Measurements from ENCODE around the gene HRK. TPM values are rescaled to one million over a fixed set of nuclear protein-coding genes. Genes with fewer than 3 reads are reported as not detected.

Gene HRK
- total and polyA plus RNA-seq, 2 of the 8 experiments (the other 6 are each of a cell fraction or from before 2014, with no cell fraction given): 1.6 to 2.7 TPM

- no peak overlapping the region for H2BK12ac ChIP-seq (ENCODE audit: low read depth, low read length)
- no peaks in the 10 kb centered on the region for H3K23me2 ChIP-seq (ENCODE audit: low read depth, low read length)
- H2BK15ac ChIP-seq (ENCODE audit: low read length): no peak overlapping the region
- no peaks in the 10 kb centered on the region for H3K9me3 ChIP-seq (ENCODE audit: insufficient read depth in 2 of 2, low read depth in 1 of 2, low read length in 1 of 2)
- ChIA-PET POLR2A (ENCODE audit: partially characterized antibody) (interaction anchor here (0.7 to 1.3 kb wide), 3 partner anchors 13 to 17 kb away, joined by 3 to 5 read pairs (median 3); partner anchors contain the start of gene FBXW8), CTCF (ENCODE audit: partially characterized antibody) (no interaction called here)
- H4K91ac ChIP-seq (replicated peaks; ENCODE audit: insufficient read length, low read length): no peak overlapping the region
- H3K56ac ChIP-seq (replicated peaks; ENCODE audit: insufficient read length, low read depth, low read length): no peak overlapping the region
- H3K18ac ChIP-seq (ENCODE audit: extremely low read depth, low read length): no peak overlapping the region
- no peak overlapping the region for H3K27ac ChIP-seq (ENCODE audit: low read depth, low read length)
- no peak overlapping the region for H2BK120ac ChIP-seq (replicated peaks; ENCODE audit: low read depth, low read length)
- no peak overlapping the region for H3K23ac ChIP-seq (ENCODE audit: insufficient read length)
- H3K14ac ChIP-seq (ENCODE audit: insufficient read length): no peak overlapping the region
- no peak overlapping the region for H3K4ac ChIP-seq (replicated peaks; ENCODE audit: insufficient read length, low read depth, low read length)
- H3K79me1 ChIP-seq (ENCODE audit: low read depth, low read length): peaks cover 2% of the 10 kb centered on the region; the same call in 1 of the 2 replicates
- H3K9ac ChIP-seq (replicated peaks in 1 of 4; ENCODE audit: extremely low read depth in 1 of 4, low read depth in 3 of 4, low read length in 3 of 4): no peak overlapping the region
- peaks cover 0 to 9% (median 2%) of the 10 kb centered on the region in 4 experiments; a peak in 5 of 8 replicates for H3K36me3 ChIP-seq (ENCODE audit: control insufficient read depth in 2 of 4, insufficient read depth in 4 of 4, low read length in 3 of 4)
- no peak for FAIRE-seq
- no peaks in the 10 kb centered on the region for H4K20me1 ChIP-seq (replicated peaks in 1 of 2; ENCODE audit: control insufficient read depth in 1 of 2, insufficient read depth in 2 of 2, low read length in 2 of 2)
- DNase-seq (ENCODE audit: low read depth in 1 of 2, low spot score in 2 of 2): no peak
- no peaks in the 10 kb centered on the region for H3K27me3 ChIP-seq (replicated peaks in 1 of 4; ENCODE audit: control insufficient read depth in 3 of 4, extremely low read depth in 1 of 4, insufficient read depth in 3 of 4, low read length in 3 of 4)
- peaks cover 0 to 3% (median 0%) of the 10 kb centered on the region in 4 experiments; a peak in 1 of 7 replicates for H3K4me1 ChIP-seq (replicated peaks in 1 of 4; ENCODE audit: control insufficient read depth in 3 of 4, insufficient read depth in 4 of 4, low read length in 3 of 4)
- H2BK20ac ChIP-seq (ENCODE audit: low read length): no peak overlapping the region
- H2AFZ ChIP-seq (ENCODE audit: low read length): no peak overlapping the region
- no peak overlapping the region for H3K4me2 ChIP-seq (ENCODE audit: insufficient read depth in 1 of 2, low read depth in 2 of 2, low read length in 2 of 2)
- no peak overlapping the region for H4K8ac ChIP-seq (ENCODE audit: extremely low read depth, insufficient read depth, low read length)
- no peak overlapping the region for H2AK5ac ChIP-seq (ENCODE audit: low read depth, low read length)
- H4K5ac ChIP-seq (ENCODE audit: insufficient read length, low read depth, low read length): no peak overlapping the region
- peaks cover 0 to 14% of the 10 kb centered on the region in 2 experiments; a peak in 2 of 4 replicates for H3K79me2 ChIP-seq (ENCODE audit: control insufficient read depth in 1 of 2, insufficient read depth in 2 of 2, low read length in 2 of 2)
- no peak overlapping the region for H2BK5ac ChIP-seq (ENCODE audit: low read depth, low read length)
- 67% methylated on average over 5 of the region's 5 CpGs; no CpG with 5 or more reads in 1 of the 2 experiments for WGBS, 2 experiments (ENCODE audit: extremely low coverage in 1 of 2, insufficient coverage in 1 of 2, insufficient read length in 1 of 2, insufficient replicate concordance in 2 of 2, low coverage in 1 of 2, low lambda C conversion rate in 2 of 2, missing lambda C conversion rate in 1 of 2)
- H3K4me3 ChIP-seq (ENCODE audit: extremely low read depth in 1 of 4, insufficient read depth in 2 of 4, low read depth in 3 of 4, low read length in 4 of 4): no peak overlapping the region
- TF ChIP-seq POLR2AphosphoS5 (IDR thresholded peaks at IDR 0.05; ENCODE audit: low read depth, low read length) (no peak), BACH1 (IDR thresholded peaks at IDR 0.05; ENCODE audit: low read length) (peak; percentile 36; the same call in 1 of the 2 replicates), SRF (IDR thresholded peaks at IDR 0.05; ENCODE audit: low read depth, low read length) (no peak), MAFK (IDR thresholded peaks at IDR 0.05; ENCODE audit: low read depth, low read length) (0 out of 2 replicates have a peak, but pooled peaks have one; percentile 21), JUND (IDR thresholded peaks at IDR 0.05; ENCODE audit: low read length) (no peak), GTF2F1 (IDR thresholded peaks at IDR 0.05; ENCODE audit: borderline replicate concordance, low read depth, low read length) (no peak), YY1 (IDR thresholded peaks at IDR 0.05; ENCODE audit: low read depth, low read length) (no peak), GABPA (IDR thresholded peaks at IDR 0.05; ENCODE audit: borderline replicate concordance, insufficient read depth, low read length) (no peak), FOSL1 (IDR thresholded peaks at IDR 0.05; ENCODE audit: insufficient read depth, low read depth, low read length) (no peak), CEBPB (IDR thresholded peaks at IDR 0.05; ENCODE audit: low read depth, low read length) (no peak)
- TF ChIP-seq, protein P1, sequence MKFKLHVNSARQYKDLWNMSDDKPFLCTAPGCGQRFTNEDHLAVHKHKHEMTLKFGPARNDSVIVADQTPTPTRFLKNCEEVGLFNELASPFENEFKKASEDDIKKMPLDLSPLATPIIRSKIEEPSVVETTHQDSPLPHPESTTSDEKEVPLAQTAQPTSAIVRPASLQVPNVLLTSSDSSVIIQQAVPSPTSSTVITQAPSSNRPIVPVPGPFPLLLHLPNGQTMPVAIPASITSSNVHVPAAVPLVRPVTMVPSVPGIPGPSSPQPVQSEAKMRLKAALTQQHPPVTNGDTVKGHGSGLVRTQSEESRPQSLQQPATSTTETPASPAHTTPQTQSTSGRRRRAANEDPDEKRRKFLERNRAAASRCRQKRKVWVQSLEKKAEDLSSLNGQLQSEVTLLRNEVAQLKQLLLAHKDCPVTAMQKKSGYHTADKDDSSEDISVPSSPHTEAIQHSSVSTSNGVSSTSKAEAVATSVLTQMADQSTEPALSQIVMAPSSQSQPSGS (IDR thresholded peaks at IDR 0.05; ENCODE audit: low read length): no peak
These were observed 43.6 kb upstream of the HRK start for GRCh38 chr12:116924558-116925453.
